Measurements from ENCODE around the gene XYLT1.
"Not testable (repeated sequence)": the region's sequence is repeated elsewhere in the genome, so short reads cannot be mapped to it uniquely, and the experiment has no call there.

The XYLT1 gene

DNA sequence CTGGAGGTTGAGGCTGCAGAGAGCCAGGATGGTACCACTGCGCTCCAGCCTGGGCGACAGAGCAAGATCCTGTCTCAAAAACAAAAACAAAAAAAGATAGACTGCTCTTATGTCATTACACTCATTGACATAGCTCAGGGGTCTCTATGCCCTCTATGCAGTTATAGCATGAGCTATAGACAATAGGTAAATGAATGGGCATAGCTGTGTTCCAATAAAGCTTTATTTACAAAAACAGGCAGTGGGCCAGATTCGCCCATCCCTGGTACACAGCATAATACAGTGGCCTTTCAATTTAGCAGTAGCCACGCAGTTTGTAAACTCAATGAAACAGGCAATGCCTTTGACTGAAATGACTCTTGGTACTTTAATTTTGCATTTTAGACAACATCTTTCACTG lies 51.5 kb downstream of the XYLT1 start:
- TF ChIP-seq SPI1 (IDR thresholded peaks at IDR 0.05; ENCODE audit: low read depth, low read length), result no peak
- TF ChIP-seq PAX5 (IDR thresholded peaks at IDR 0.05; ENCODE audit: insufficient read depth, low read length, severe bottlenecking), result no peak
- TF ChIP-seq TAF1 (IDR thresholded peaks at IDR 0.05; ENCODE audit: low read depth, low read length), result no peak
- TF ChIP-seq POLR2AphosphoS5 (IDR thresholded peaks at IDR 0.05; ENCODE audit: low read depth, low read length), result no peak
- TF ChIP-seq POU2F2 (IDR thresholded peaks at IDR 0.05; ENCODE audit: low read depth, low read length), result no peak
- TF ChIP-seq POLR2A (IDR thresholded peaks at IDR 0.05; ENCODE audit: low read depth, low read length), result no peak
- FAIRE-seq, result no peak
- no peak for DNase-seq (ENCODE audit: insufficient read length, low spot score)

DNA sequence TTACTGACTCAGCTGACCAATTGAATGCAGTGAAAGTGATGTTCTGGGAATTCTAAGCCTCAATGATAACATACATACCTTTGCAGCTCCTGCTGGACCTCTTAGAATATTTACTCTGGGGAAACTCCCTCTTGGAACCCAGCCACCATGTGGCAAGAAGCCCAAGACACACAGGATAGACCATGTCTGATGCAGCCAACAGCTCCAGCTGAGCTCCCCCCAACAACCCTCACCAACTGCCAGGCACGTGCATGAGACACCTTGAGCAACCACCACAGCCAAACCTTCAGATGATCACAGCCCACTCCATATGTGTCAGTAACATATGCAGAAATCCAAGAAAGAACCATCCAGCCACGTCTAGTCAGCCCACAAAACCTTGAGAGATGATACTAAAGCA lies 53.0 kb downstream of the XYLT1 start:
- FAIRE-seq (no peak), DNase-seq (ENCODE audit: insufficient read length, low spot score) (no peak)
- TF ChIP-seq TAF1 (IDR thresholded peaks at IDR 0.05; ENCODE audit: low read depth, low read length) (no peak), SPI1 (IDR thresholded peaks at IDR 0.05; ENCODE audit: low read depth, low read length) (no peak), POLR2AphosphoS5 (IDR thresholded peaks at IDR 0.05; ENCODE audit: low read depth, low read length) (no peak), POLR2A (IDR thresholded peaks at IDR 0.05; ENCODE audit: low read depth, low read length) (no peak), PAX5 (IDR thresholded peaks at IDR 0.05; ENCODE audit: insufficient read depth, low read length, severe bottlenecking) (no peak), POU2F2 (IDR thresholded peaks at IDR 0.05; ENCODE audit: low read depth, low read length) (no peak)

- TF ChIP-seq PAX5 (IDR thresholded peaks at IDR 0.05; ENCODE audit: insufficient read depth, low read length, severe bottlenecking), result no peak
- TF ChIP-seq POU2F2 (IDR thresholded peaks at IDR 0.05; ENCODE audit: low read depth, low read length), result peak; percentile 99
- peak; percentile 97 for TF ChIP-seq SPI1 (IDR thresholded peaks at IDR 0.05; ENCODE audit: low read depth, low read length)
- peak; percentile 60; the same call in 1 of the 2 replicates for TF ChIP-seq POLR2AphosphoS5 (IDR thresholded peaks at IDR 0.05; ENCODE audit: low read depth, low read length)
- peak; percentile 84 for TF ChIP-seq POLR2A (IDR thresholded peaks at IDR 0.05; ENCODE audit: low read depth, low read length)
- TF ChIP-seq TAF1 (IDR thresholded peaks at IDR 0.05; ENCODE audit: low read depth, low read length), result peak; percentile 52; the same call in 1 of the 2 replicates
- FAIRE-seq (peak; percentile 100), DNase-seq (ENCODE audit: insufficient read length, low spot score) (peak; percentile 71)
Observed at GRCh38 chr16:17416461-17417311, 54.1 kb downstream of the XYLT1 start.

GRCh38 chr16:17414916-17415315 lies 55.8 kb downstream of the XYLT1 start:
- TF ChIP-seq SPI1 (IDR thresholded peaks at IDR 0.05; ENCODE audit: low read depth, low read length), result no peak
- TF ChIP-seq POLR2A (IDR thresholded peaks at IDR 0.05; ENCODE audit: low read depth, low read length), result no peak
- no peak for TF ChIP-seq POLR2AphosphoS5 (IDR thresholded peaks at IDR 0.05; ENCODE audit: low read depth, low read length)
- TF ChIP-seq TAF1 (IDR thresholded peaks at IDR 0.05; ENCODE audit: low read depth, low read length), result no peak
- no peak for TF ChIP-seq PAX5 (IDR thresholded peaks at IDR 0.05; ENCODE audit: insufficient read depth, low read length, severe bottlenecking)
- no peak for TF ChIP-seq POU2F2 (IDR thresholded peaks at IDR 0.05; ENCODE audit: low read depth, low read length)
- DNase-seq (ENCODE audit: insufficient read length, low spot score) (no peak), FAIRE-seq (no peak)

- peak; percentile 72 for FAIRE-seq
- no peak for DNase-seq (ENCODE audit: insufficient read length, low spot score)
- no peak for TF ChIP-seq PAX5 (IDR thresholded peaks at IDR 0.05; ENCODE audit: insufficient read depth, low read length, severe bottlenecking)
- TF ChIP-seq SPI1 (IDR thresholded peaks at IDR 0.05; ENCODE audit: low read depth, low read length), result peak; percentile 54
Observed at GRCh38 chr16:17414421-17414820, 56.3 kb downstream of the XYLT1 start.

DNA sequence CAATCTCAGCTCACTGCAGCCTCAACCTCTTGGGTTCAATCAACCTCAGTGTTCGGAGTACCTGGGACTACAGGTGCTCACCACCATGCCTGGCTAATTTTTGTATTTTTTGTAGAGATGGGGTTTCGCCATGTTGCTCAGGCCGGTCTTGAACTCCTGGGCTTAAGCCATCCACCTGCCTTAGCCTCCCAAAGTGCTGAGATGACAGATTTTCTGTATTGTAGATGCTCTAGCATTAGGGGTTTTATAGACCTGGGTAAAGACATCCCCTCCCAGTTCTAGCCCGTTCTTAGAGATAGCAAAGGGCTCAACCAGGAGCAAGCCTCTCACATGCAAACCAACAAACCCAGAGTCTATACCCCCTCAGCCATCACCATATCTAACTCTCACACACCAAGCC lies 57.3 kb downstream of the XYLT1 start:
- no peak for TF ChIP-seq POU2F2 (IDR thresholded peaks at IDR 0.05; ENCODE audit: low read depth, low read length)
- TF ChIP-seq PAX5 (IDR thresholded peaks at IDR 0.05; ENCODE audit: insufficient read depth, low read length, severe bottlenecking), result no peak
- TF ChIP-seq TAF1 (IDR thresholded peaks at IDR 0.05; ENCODE audit: low read depth, low read length), result no peak
- TF ChIP-seq POLR2AphosphoS5 (IDR thresholded peaks at IDR 0.05; ENCODE audit: low read depth, low read length), result no peak
- no peak for TF ChIP-seq SPI1 (IDR thresholded peaks at IDR 0.05; ENCODE audit: low read depth, low read length)
- TF ChIP-seq POLR2A (IDR thresholded peaks at IDR 0.05; ENCODE audit: low read depth, low read length), result no peak
- FAIRE-seq, result no peak
- DNase-seq (ENCODE audit: insufficient read length, low spot score), result no peak

- FAIRE-seq (no peak), DNase-seq (ENCODE audit: insufficient read length, low spot score) (no peak)
- TF ChIP-seq POLR2AphosphoS5 (IDR thresholded peaks at IDR 0.05; ENCODE audit: low read depth, low read length), result no peak
- no peak for TF ChIP-seq POU2F2 (IDR thresholded peaks at IDR 0.05; ENCODE audit: low read depth, low read length)
- TF ChIP-seq PAX5 (IDR thresholded peaks at IDR 0.05; ENCODE audit: insufficient read depth, low read length, severe bottlenecking), result no peak
- TF ChIP-seq TAF1 (IDR thresholded peaks at IDR 0.05; ENCODE audit: low read depth, low read length), result no peak
- TF ChIP-seq POLR2A (IDR thresholded peaks at IDR 0.05; ENCODE audit: low read depth, low read length), result no peak
- TF ChIP-seq SPI1 (IDR thresholded peaks at IDR 0.05; ENCODE audit: low read depth, low read length), result no peak
Observed at GRCh38 chr16:17412791-17413190, 58.0 kb downstream of the XYLT1 start.

DNA sequence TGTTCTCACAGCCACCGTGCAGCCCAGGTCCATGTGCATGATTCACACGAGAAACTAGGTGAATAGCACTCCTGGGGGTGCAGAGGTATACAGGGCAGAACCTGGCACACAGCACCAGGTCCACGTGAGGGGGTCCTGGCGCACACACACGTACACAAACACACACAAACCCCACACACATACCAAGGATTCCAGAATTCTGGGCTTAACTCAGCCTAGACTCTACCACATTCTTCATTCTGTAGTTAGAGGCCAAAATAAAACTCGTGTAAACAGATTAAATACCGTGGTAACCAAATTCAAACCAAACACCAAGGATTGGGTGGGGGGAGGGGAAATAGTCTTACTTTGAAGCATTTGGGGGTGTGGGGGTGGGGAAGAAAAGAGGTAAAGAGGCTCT lies 58.5 kb downstream of the XYLT1 start:
- no peak for DNase-seq (ENCODE audit: insufficient read length, low spot score)
- no peak for FAIRE-seq
- TF ChIP-seq SPI1 (IDR thresholded peaks at IDR 0.05; ENCODE audit: low read depth, low read length) (no peak), POU2F2 (IDR thresholded peaks at IDR 0.05; ENCODE audit: low read depth, low read length) (no peak), POLR2A (IDR thresholded peaks at IDR 0.05; ENCODE audit: low read depth, low read length) (no peak), TAF1 (IDR thresholded peaks at IDR 0.05; ENCODE audit: low read depth, low read length) (no peak), POLR2AphosphoS5 (IDR thresholded peaks at IDR 0.05; ENCODE audit: low read depth, low read length) (no peak)

DNA sequence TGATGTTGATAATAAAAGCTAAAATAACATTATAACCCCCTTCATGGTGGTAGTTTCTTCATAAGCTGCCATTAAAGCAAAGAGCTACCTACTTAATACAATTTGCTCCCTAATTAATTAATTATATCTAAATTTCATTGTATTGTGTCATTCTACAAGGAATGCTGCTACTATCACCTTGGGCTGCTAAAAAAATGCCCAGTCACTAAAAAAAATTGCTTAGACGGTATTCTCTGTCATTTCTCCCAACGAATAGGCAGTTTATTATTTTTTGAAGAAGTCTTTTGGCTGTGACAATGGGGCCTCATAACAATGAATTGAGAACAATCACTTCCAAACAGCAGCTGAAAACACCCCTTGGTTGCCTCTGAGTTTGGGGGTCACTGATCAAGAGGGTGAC lies 59.5 kb downstream of the XYLT1 start:
- DNase-seq (ENCODE audit: insufficient read length, low spot score), result no peak
- TF ChIP-seq POLR2AphosphoS5 (IDR thresholded peaks at IDR 0.05; ENCODE audit: low read depth, low read length) (no peak), SPI1 (IDR thresholded peaks at IDR 0.05; ENCODE audit: low read depth, low read length) (no peak), PAX5 (IDR thresholded peaks at IDR 0.05; ENCODE audit: insufficient read depth, low read length, severe bottlenecking) (no peak), POLR2A (IDR thresholded peaks at IDR 0.05; ENCODE audit: low read depth, low read length) (no peak), POU2F2 (IDR thresholded peaks at IDR 0.05; ENCODE audit: low read depth, low read length) (no peak), TAF1 (IDR thresholded peaks at IDR 0.05; ENCODE audit: low read depth, low read length) (no peak)
- FAIRE-seq, result no peak

DNA sequence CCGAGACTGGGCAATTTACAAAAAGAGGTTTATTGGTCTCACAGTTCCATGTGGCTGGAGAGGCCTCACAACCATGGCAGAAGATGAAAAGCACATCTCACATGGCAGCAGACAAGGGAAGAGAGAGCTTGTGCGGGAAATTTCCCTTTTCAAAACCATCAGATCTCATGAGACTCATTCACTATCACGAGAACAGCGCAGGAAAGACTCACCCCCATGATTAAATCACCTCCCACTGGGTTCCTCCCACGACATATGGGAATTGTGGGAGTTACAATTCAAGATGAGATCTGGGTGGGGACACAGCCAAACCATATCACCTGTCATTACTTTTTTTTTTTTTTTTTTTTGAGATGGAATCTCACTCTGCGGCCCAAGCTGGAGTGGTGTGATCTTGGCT lies 60.4 kb downstream of the XYLT1 start:
- not testable (repeated sequence) for FAIRE-seq; DNase-seq (ENCODE audit: insufficient read length, low spot score)
